Liver (tissue), 3 donors: ENCODE measurements around the gene BDH1.

ENCODE experiments used
- EGR1 ChIP-seq, 2 donors: IDR thresholded peaks; 2 replicates each; pipeline ENCODE4 v1.6.1; 2016 to 2018; ENCODE audit warnings: antibody characterized with exemption in 2 of 2, low read depth in 2 of 2
- GABPA ChIP-seq, 2 donors: IDR thresholded peaks in 1 of 2; conservative IDR thresholded peaks in 1 of 2; 2 replicates each; pipeline ENCODE4 v1.6.1; 2016; ENCODE audit warnings: antibody characterized with exemption in 2 of 2, mild to moderate bottlenecking in 1 of 2, moderate library complexity in 1 of 2
- HNF4A ChIP-seq, 2 donors: conservative IDR thresholded peaks; 2 replicates each; pipeline ENCODE4 v1.6.1; 2016; ENCODE audit warnings: antibody characterized with exemption in 2 of 2, mild to moderate bottlenecking in 2 of 2
- JUND ChIP-seq, 2 donors: IDR thresholded peaks; 2 replicates each; pipeline ENCODE4 v1.6.1; 2016; ENCODE audit warnings: antibody characterized with exemption in 2 of 2
- RAD21 ChIP-seq, 2 donors: IDR thresholded peaks; 2 replicates each; pipeline ENCODE4 v1.6.1; 2016; ENCODE audit warnings: antibody characterized with exemption in 2 of 2, mild to moderate bottlenecking in 2 of 2
- RXRA ChIP-seq, 2 donors: IDR thresholded peaks; 2 replicates each; pipeline ENCODE4 v1.6.1; 2017 to 2018; ENCODE audit warnings: antibody characterized with exemption in 2 of 2, mild to moderate bottlenecking in 1 of 2
- SP1 ChIP-seq: IDR thresholded peaks from 2 replicates; pipeline ENCODE4 v1.6.1; 2018; ENCODE audit warnings: antibody characterized with exemption, mild to moderate bottlenecking
- TAF1 ChIP-seq: conservative IDR thresholded peaks from 2 replicates; pipeline ENCODE4 v1.6.1; 2016; ENCODE audit warnings: antibody characterized with exemption, mild to moderate bottlenecking
- YY1 ChIP-seq: IDR thresholded peaks from 2 replicates; pipeline ENCODE4 v1.6.1; 2016; ENCODE audit warnings: antibody characterized with exemption, mild to moderate bottlenecking
- TF ChIP-seq, protein P1 (sequence below): IDR thresholded peaks from 2 replicates; pipeline ENCODE4 v1.6.1; 2016; ENCODE audit warnings: antibody characterized with exemption
- TF ChIP-seq, protein P2 (sequence below): fragments of 150-350 bp; IDR thresholded peaks from 2 replicates; pipeline ENCODE4 v1.5.1; 2017; ENCODE audit warnings: improper control_type of control experiment, low read depth, low read length; ENCODE audit not compliant: missing input control
- TF ChIP-seq, protein P3 (sequence below): IDR thresholded peaks from 2 replicates; pipeline ENCODE4 v1.6.1; 2016; ENCODE audit warnings: antibody characterized with exemption, mild to moderate bottlenecking
- TF ChIP-seq, protein P4 (sequence below): IDR thresholded peaks from 2 replicates; pipeline ENCODE4 v1.6.1; 2016; ENCODE audit warnings: antibody characterized with exemption
- TF ChIP-seq, protein P5 (sequence below): IDR thresholded peaks from 2 replicates; pipeline ENCODE4 v1.6.1; 2016; ENCODE audit warnings: antibody characterized with exemption
- donor health status: healthy.
- donor health status: healthy.

DNA sequence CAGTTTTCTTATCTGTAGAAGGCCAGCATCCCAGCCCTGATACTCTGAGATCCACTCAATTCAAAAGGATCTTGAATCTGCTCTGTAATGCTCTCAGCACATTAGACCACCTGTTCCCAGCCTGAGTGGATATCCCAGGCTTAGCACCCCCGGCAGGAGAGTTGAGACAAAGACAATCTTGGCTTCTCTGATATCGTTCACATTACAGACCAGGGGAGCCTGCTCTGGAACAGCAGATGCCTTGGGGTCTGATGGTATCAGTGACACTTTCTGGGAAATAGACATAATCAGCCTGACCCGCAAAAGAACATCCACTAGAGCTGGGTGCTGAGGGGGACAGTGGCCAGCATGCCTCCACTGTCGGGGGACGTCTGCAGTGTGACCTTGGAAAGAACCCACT, 70.6 kb downstream of the BDH1 start:
- TF ChIP-seq, protein P1, sequence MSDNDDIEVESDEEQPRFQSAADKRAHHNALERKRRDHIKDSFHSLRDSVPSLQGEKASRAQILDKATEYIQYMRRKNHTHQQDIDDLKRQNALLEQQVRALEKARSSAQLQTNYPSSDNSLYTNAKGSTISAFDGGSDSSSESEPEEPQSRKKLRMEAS, result no peak
- TF ChIP-seq YY1 (no peak), SP1 (no peak), TAF1 (no peak), GABPA (IDR thresholded peaks at IDR 0.05 in 1 of 2, conservative IDR thresholded peaks at IDR 0.05 in 1 of 2) (no peak), RXRA (IDR thresholded peaks at IDR 0.05) (no peak), RAD21 (IDR thresholded peaks at IDR 0.05) (no peak), EGR1 (IDR thresholded peaks at IDR 0.05; ENCODE audit: low read depth in 2 of 2) (no peak), HNF4A (conservative IDR thresholded peaks at IDR 0.05) (no peak), JUND (IDR thresholded peaks at IDR 0.05) (no peak)
- TF ChIP-seq, protein P2, sequence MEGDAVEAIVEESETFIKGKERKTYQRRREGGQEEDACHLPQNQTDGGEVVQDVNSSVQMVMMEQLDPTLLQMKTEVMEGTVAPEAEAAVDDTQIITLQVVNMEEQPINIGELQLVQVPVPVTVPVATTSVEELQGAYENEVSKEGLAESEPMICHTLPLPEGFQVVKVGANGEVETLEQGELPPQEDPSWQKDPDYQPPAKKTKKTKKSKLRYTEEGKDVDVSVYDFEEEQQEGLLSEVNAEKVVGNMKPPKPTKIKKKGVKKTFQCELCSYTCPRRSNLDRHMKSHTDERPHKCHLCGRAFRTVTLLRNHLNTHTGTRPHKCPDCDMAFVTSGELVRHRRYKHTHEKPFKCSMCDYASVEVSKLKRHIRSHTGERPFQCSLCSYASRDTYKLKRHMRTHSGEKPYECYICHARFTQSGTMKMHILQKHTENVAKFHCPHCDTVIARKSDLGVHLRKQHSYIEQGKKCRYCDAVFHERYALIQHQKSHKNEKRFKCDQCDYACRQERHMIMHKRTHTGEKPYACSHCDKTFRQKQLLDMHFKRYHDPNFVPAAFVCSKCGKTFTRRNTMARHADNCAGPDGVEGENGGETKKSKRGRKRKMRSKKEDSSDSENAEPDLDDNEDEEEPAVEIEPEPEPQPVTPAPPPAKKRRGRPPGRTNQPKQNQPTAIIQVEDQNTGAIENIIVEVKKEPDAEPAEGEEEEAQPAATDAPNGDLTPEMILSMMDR, result no peak
- TF ChIP-seq, protein P3, sequence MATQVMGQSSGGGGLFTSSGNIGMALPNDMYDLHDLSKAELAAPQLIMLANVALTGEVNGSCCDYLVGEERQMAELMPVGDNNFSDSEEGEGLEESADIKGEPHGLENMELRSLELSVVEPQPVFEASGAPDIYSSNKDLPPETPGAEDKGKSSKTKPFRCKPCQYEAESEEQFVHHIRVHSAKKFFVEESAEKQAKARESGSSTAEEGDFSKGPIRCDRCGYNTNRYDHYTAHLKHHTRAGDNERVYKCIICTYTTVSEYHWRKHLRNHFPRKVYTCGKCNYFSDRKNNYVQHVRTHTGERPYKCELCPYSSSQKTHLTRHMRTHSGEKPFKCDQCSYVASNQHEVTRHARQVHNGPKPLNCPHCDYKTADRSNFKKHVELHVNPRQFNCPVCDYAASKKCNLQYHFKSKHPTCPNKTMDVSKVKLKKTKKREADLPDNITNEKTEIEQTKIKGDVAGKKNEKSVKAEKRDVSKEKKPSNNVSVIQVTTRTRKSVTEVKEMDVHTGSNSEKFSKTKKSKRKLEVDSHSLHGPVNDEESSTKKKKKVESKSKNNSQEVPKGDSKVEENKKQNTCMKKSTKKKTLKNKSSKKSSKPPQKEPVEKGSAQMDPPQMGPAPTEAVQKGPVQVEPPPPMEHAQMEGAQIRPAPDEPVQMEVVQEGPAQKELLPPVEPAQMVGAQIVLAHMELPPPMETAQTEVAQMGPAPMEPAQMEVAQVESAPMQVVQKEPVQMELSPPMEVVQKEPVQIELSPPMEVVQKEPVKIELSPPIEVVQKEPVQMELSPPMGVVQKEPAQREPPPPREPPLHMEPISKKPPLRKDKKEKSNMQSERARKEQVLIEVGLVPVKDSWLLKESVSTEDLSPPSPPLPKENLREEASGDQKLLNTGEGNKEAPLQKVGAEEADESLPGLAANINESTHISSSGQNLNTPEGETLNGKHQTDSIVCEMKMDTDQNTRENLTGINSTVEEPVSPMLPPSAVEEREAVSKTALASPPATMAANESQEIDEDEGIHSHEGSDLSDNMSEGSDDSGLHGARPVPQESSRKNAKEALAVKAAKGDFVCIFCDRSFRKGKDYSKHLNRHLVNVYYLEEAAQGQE, result no peak
- TF ChIP-seq, protein P4, sequence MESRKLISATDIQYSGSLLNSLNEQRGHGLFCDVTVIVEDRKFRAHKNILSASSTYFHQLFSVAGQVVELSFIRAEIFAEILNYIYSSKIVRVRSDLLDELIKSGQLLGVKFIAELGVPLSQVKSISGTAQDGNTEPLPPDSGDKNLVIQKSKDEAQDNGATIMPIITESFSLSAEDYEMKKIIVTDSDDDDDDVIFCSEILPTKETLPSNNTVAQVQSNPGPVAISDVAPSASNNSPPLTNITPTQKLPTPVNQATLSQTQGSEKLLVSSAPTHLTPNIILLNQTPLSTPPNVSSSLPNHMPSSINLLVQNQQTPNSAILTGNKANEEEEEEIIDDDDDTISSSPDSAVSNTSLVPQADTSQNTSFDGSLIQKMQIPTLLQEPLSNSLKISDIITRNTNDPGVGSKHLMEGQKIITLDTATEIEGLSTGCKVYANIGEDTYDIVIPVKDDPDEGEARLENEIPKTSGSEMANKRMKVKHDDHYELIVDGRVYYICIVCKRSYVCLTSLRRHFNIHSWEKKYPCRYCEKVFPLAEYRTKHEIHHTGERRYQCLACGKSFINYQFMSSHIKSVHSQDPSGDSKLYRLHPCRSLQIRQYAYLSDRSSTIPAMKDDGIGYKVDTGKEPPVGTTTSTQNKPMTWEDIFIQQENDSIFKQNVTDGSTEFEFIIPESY, result no peak
- TF ChIP-seq, protein P5, sequence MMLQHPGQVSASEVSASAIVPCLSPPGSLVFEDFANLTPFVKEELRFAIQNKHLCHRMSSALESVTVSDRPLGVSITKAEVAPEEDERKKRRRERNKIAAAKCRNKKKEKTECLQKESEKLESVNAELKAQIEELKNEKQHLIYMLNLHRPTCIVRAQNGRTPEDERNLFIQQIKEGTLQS, result no peak
